Mucosa of descending colon (tissue), 3 donors: ENCODE results near the gene RB1. TPM values are rescaled to one million over a fixed set of nuclear protein-coding genes. Genes with fewer than 3 reads are reported as not detected.
A peak's percentile ranks its signal among the peaks of the same experiment; 100 is the strongest.

Source experiments
- ATAC-seq: fragments of 200-7000 bp; cut with Tn5 transposase; one replicate; pipeline ENCODE4 v1.9.1; 2020; ENCODE audit warnings: mild to moderate bottlenecking, moderate library complexity
- DNase-seq, 3 donors: peaks; one replicate each; pipeline ENCODE4 v3.0.0-alpha.2; 2020
- H3K36me3 ChIP-seq: fragments of 200-600 bp; one replicate; pipeline ENCODE4 v1.8.0; 2021; ENCODE audit warnings: low read depth, mild to moderate bottlenecking
- H3K4me1 ChIP-seq: fragments of 200-600 bp; one replicate; pipeline ENCODE4 v1.8.0; 2021; ENCODE audit warnings: low read depth, mild to moderate bottlenecking
- H3K4me3 ChIP-seq: fragments of 200-600 bp; one replicate; pipeline ENCODE4 v1.8.0; 2021; ENCODE audit warnings: mild to moderate bottlenecking
- H3K9me3 ChIP-seq: fragments of 200-600 bp; one replicate; pipeline ENCODE4 v1.8.0; 2021; ENCODE audit warnings: mild to moderate bottlenecking
- CTCF ChIP-seq: fragments of 200-600 bp; IDR thresholded peaks from one replicate; pipeline ENCODE4 v1.8.0; 2022; ENCODE audit warnings: antibody characterized with exemption, mild to moderate bottlenecking
- intact Hi-C, 2 donors: fragments of 100-400 bp; cut with DNase I in 1 of 2; cut with micrococcal nuclease in 1 of 2; formaldehyde crosslinking; loops; one replicate each; pipeline versions ENCODE4 v1.11.0 to v1.11.1; 2022; cut with DNase I, micrococcal nuclease
- total RNA-seq, 3 donors: library from RNA; stranded (reverse); fragmentation: NEBNext Ultra II Directional in 2 of 3; extraction: Animal tissue kit (Norgen Biotek cat#: 25700) in 2 of 3; gene quantifications; one replicate each; pipeline versions ENCODE4 v1.2.1 to v1.2.4, GENCODE V29; 2021 to 2023
- donor health status: DM: no; HTN: no; CAD: no; lungs with moderate emphysema.
- donor health status: DM: no; HTN: no; CAD: no.
- donor health status: DM: no; HTN: yes; CAD: no.

Gene RB1
- total RNA-seq, 3 donors from 2014 or later: 23.4 to 30.0 (median 29.3) TPM

- no peaks in the 10 kb centered on the region for H3K36me3 ChIP-seq
These were observed 186.1 kb downstream of the RB1 start for GRCh38 chr13:48489666-48490065.

GRCh38 chr13:48490241-48490640 lies 186.7 kb downstream of the RB1 start:
- intact Hi-C loops: no loop called here
- Histone ChIP-seq H3K4me3 (no peak overlapping the region), H3K9me3 (no peaks in the 10 kb centered on the region), H3K4me1 (no peaks in the 10 kb centered on the region), H3K36me3 (no peaks in the 10 kb centered on the region)
- ATAC-seq (no peak), DNase-seq (no peak)
- TF ChIP-seq CTCF: no peak

More at GRCh38 chr13:48489666-48490065, 186.1 kb downstream of the RB1 start:
- DNase-seq: no peak
- Histone ChIP-seq H3K9me3 (no peaks in the 10 kb centered on the region), H3K4me3 (no peak overlapping the region), H3K4me1 (no peaks in the 10 kb centered on the region)
- TF ChIP-seq CTCF: no peak
- intact Hi-C loops: no loop called here
- no peak for ATAC-seq

GRCh38 chr13:48491423-48492095 lies 188.0 kb downstream of the RB1 start:
- intact Hi-C loops: no loop called here
- Histone ChIP-seq H3K36me3 (no peaks in the 10 kb centered on the region), H3K4me3 (no peak overlapping the region), H3K9me3 (no peaks in the 10 kb centered on the region), H3K4me1 (no peaks in the 10 kb centered on the region)
- no peak for TF ChIP-seq CTCF
- ATAC-seq: no peak
- no peak for DNase-seq

DNA sequence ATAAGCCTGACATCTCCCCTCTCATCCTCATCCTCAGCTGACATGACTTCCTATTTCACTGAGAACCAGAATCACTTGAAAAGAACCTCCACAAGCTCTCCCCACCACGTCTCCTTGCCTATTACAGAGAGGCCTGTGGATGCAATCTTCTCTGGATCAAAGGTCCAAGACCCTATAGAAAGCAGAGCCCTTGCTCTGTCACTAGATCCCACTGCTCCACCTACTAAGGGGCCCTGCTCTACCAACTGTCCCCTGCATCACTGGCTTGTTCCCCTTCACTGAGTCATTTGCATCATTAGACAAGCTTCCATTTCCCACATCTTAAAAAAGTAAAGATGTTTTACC lies 188.5 kb downstream of the RB1 start:
- ATAC-seq (peak; percentile 46), DNase-seq (no peak)
- H3K4me3 ChIP-seq: no peak overlapping the region
- TF ChIP-seq CTCF: no peak
- no peaks in the 10 kb centered on the region for H3K4me1 ChIP-seq
- no peaks in the 10 kb centered on the region for H3K9me3 ChIP-seq
- H3K36me3 ChIP-seq: no peaks in the 10 kb centered on the region
- intact Hi-C loops: no loop called here

GRCh38 chr13:48492470-48493065 lies 189.0 kb downstream of the RB1 start:
- TF ChIP-seq CTCF: no peak
- Histone ChIP-seq H3K36me3 (no peaks in the 10 kb centered on the region), H3K4me3 (no peak overlapping the region), H3K4me1 (no peaks in the 10 kb centered on the region), H3K9me3 (no peaks in the 10 kb centered on the region)
- DNase-seq (peak; percentile 63 to 83 (median 66)), ATAC-seq (peak; percentile 85)
- intact Hi-C loops: no loop called here
